Measurements from ENCODE around the gene SPACA9.
A peak's percentile ranks its signal among the peaks of the same experiment; 100 is the strongest.

SPACA9 gene

GRCh38 chr9:132894862-132895835 lies 16.5 kb downstream of the SPACA9 start:
- no peak for DNase-seq

GRCh38 chr9:132896264-132896663 lies 17.6 kb downstream of the SPACA9 start:
- no peak for DNase-seq

- peak in 1 of 2 experiments; percentile 50 for DNase-seq
Measured at GRCh38 chr9:132896906-132897305, 18.2 kb downstream of the SPACA9 start.

- DNase-seq = peak in 1 of 2 experiments; percentile 37
Measured at GRCh38 chr9:132898051-132898450, 19.4 kb downstream of the SPACA9 start.

GRCh38 chr9:132901858-132902831 lies 23.4 kb downstream of the SPACA9 start:
- DNase-seq = peak in 1 of 2 experiments; percentile 62

- no peak for DNase-seq
Measured at GRCh38 chr9:132903574-132904492, 25.1 kb downstream of the SPACA9 start.

GRCh38 chr9:132905726-132906125 lies 27.0 kb downstream of the SPACA9 start:
- no peak for DNase-seq

- DNase-seq = no peak
Measured at GRCh38 chr9:132908635-132909034, 29.9 kb downstream of the SPACA9 start.

- no peak for DNase-seq
Measured at GRCh38 chr9:132909311-132909710, 30.6 kb downstream of the SPACA9 start.

GRCh38 chr9:132910376-132910775 lies 31.7 kb downstream of the SPACA9 start:
- no peak for DNase-seq

- no peak for DNase-seq
Measured at GRCh38 chr9:132912131-132912530, 33.4 kb downstream of the SPACA9 start.

- no peak for DNase-seq
Measured at GRCh38 chr9:132914924-132915323, 36.2 kb downstream of the SPACA9 start.

GRCh38 chr9:132919614-132920268 lies 41.0 kb downstream of the SPACA9 start:
- no peak for DNase-seq

GRCh38 chr9:132923346-132923902 lies 44.7 kb downstream of the SPACA9 start:
- no peak for DNase-seq

GRCh38 chr9:132927704-132928103 lies 49.0 kb downstream of the SPACA9 start:
- no peak for DNase-seq

GRCh38 chr9:132931178-132931735 lies 52.6 kb downstream of the SPACA9 start:
- DNase-seq = no peak

- DNase-seq = no peak
Measured at GRCh38 chr9:132935026-132935425, 56.3 kb downstream of the SPACA9 start.

GRCh38 chr9:132937463-132937901 lies 58.8 kb downstream of the SPACA9 start:
- DNase-seq = no peak

GRCh38 chr9:132939169-132939568 lies 60.5 kb downstream of the SPACA9 start:
- DNase-seq = no peak
